GM18861 (cell line): ENCODE results near the gene TMEM171.

Source experiments
- ATAC-seq: cut with Tn5 transposase; IDR thresholded peaks from one replicate; pipeline ENCODE4 v1.9.1; 2021; ENCODE audit not compliant: unreplicated experiment

TMEM171 gene

GRCh38 chr5:73151766-73152410 lies 31.5 kb downstream of the TMEM171 start:
- ATAC-seq: no peak

- ATAC-seq: no peak
Observed at GRCh38 chr5:73152411-73153388, 32.3 kb downstream of the TMEM171 start.

- no peak for ATAC-seq
Observed at GRCh38 chr5:73153513-73153912, 33.1 kb downstream of the TMEM171 start.

- ATAC-seq: no peak
Observed at GRCh38 chr5:73154208-73155006, 34.0 kb downstream of the TMEM171 start.

GRCh38 chr5:73155271-73156222 lies 35.2 kb downstream of the TMEM171 start:
- no peak for ATAC-seq

GRCh38 chr5:73157414-73158303 lies 37.3 kb downstream of the TMEM171 start:
- ATAC-seq: no peak

GRCh38 chr5:73158313-73158712 lies 37.9 kb downstream of the TMEM171 start:
- no peak for ATAC-seq

- ATAC-seq: peak; percentile 94
Observed at GRCh38 chr5:73160239-73160671, 39.9 kb downstream of the TMEM171 start.

GRCh38 chr5:73170522-73170921 lies 50.1 kb downstream of the TMEM171 start:
- ATAC-seq: no peak

- no peak for ATAC-seq
Observed at GRCh38 chr5:73171495-73171894, 51.1 kb downstream of the TMEM171 start.

- no peak for ATAC-seq
Observed at GRCh38 chr5:73172951-73173350, 52.6 kb downstream of the TMEM171 start, which contains the start of gene TMEM174. TMEM174 (plus strand) TSS chr5:73173193; CDS start chr5:73173244, 51 bp downstream.

- no peak for ATAC-seq
Observed at GRCh38 chr5:73174100-73174815, 53.9 kb downstream of the TMEM171 start.

GRCh38 chr5:73176250-73176649 lies 55.9 kb downstream of the TMEM171 start:
- no peak for ATAC-seq

GRCh38 chr5:73178265-73178664 lies 57.9 kb downstream of the TMEM171 start:
- ATAC-seq: no peak

GRCh38 chr5:73179730-73180129 lies 59.4 kb downstream of the TMEM171 start:
- no peak for ATAC-seq

- no peak for ATAC-seq
Observed at GRCh38 chr5:73180566-73180965, 60.2 kb downstream of the TMEM171 start.
